Stimulated activated CD4-positive, alpha-beta T cell treated with anti-CD3 and anti-CD28 coated beads, Interleukin-4, amount 100 ng/mL, for 24 hours (primary cell): Measurements from ENCODE around the gene IAH1.

Experiments
- DNase-seq: peaks from one replicate; pipeline ENCODE4 v3.0.0-alpha.2; 2020

IAH1 gene

GRCh38 chr2:9474361-9475057 is at the start of gene IAH1:
TSS of gene IAH1 (plus strand) at chr2:9474551. CDS start at chr2:9474567, 16 bp downstream.
- DNase-seq, result peak; percentile 74

- no peak for DNase-seq
Observed at GRCh38 chr2:9428965-9429577, 45.3 kb upstream of the IAH1 start.

GRCh38 chr2:9430316-9431293 is 43.7 kb upstream of the IAH1 start:
- DNase-seq, result no peak

GRCh38 chr2:9434489-9434888 is 39.9 kb upstream of the IAH1 start:
- DNase-seq, result no peak

- DNase-seq, result no peak
Observed at GRCh38 chr2:9439536-9439935, 34.8 kb upstream of the IAH1 start.

GRCh38 chr2:9440058-9440727 is 34.2 kb upstream of the IAH1 start:
- DNase-seq, result no peak

- DNase-seq, result no peak
Observed at GRCh38 chr2:9441556-9441955, 32.8 kb upstream of the IAH1 start.

GRCh38 chr2:9443526-9443925 is 30.8 kb upstream of the IAH1 start:
- DNase-seq, result no peak

GRCh38 chr2:9445089-9445488 is 29.3 kb upstream of the IAH1 start:
- no peak for DNase-seq

- DNase-seq, result no peak
Observed at GRCh38 chr2:9451231-9451630, 23.1 kb upstream of the IAH1 start.

GRCh38 chr2:9460441-9461017 is 13.8 kb upstream of the IAH1 start:
- DNase-seq, result no peak

- no peak for DNase-seq
Observed at GRCh38 chr2:9461079-9461478, 13.3 kb upstream of the IAH1 start.

- DNase-seq, result no peak
Observed at GRCh38 chr2:9462313-9462712, 12.0 kb upstream of the IAH1 start.

GRCh38 chr2:9462886-9463697 is 11.3 kb upstream of the IAH1 start:
- DNase-seq, result no peak

GRCh38 chr2:9463698-9464034 is 10.7 kb upstream of the IAH1 start:
- no peak for DNase-seq

- DNase-seq, result no peak
Observed at GRCh38 chr2:9465170-9465569, 9.2 kb upstream of the IAH1 start.

GRCh38 chr2:9466147-9466683 is 8.1 kb upstream of the IAH1 start:
- DNase-seq, result no peak

GRCh38 chr2:9467687-9468086 is 6.7 kb upstream of the IAH1 start:
- no peak for DNase-seq

GRCh38 chr2:9471206-9471605 is 3.1 kb upstream of the IAH1 start:
- no peak for DNase-seq

GRCh38 chr2:9472511-9472910 is 1.8 kb upstream of the IAH1 start:
- no peak for DNase-seq

- no peak for DNase-seq
Observed at GRCh38 chr2:9473308-9473984, 905 bp upstream of the IAH1 start.
